H1 (cell line): Measurements from ENCODE around the gene WNT7A. TPM values are rescaled to one million over a fixed set of nuclear protein-coding genes. Genes with fewer than 3 reads are reported as not detected.
A peak's percentile ranks its signal among the peaks of the same experiment; 100 is the strongest.

Experiments used
- CTCF ChIA-PET: fragments of 300-600 bp; sonication (Branson Sonifier 250); formaldehyde crosslinking; loops from one replicate; lab custom pipeline; 2021; ENCODE audit not compliant: partially characterized antibody; lab: Charles Lee
- POLR2A ChIA-PET: fragments of 300-600 bp; sonication (Branson Sonifier 250); formaldehyde crosslinking; loops from one replicate; lab custom pipeline; 2021; ENCODE audit warnings: inconsistent platforms; ENCODE audit not compliant: partially characterized antibody; lab: Charles Lee
- DNase-seq, 2 experiments: peaks; one replicate each; pipeline versions ENCODE4 v3.0.0 to v3.0.0-alpha.2; 2010 to 2022; ENCODE audit warnings: low spot score in 2 of 2, low read depth in 1 of 2, mixed read lengths in 1 of 2
- FAIRE-seq: peaks from 2 replicates; lab custom pipeline; 2011; peaks lifted over from hg19 to GRCh38; lab: Jason Lieb, UNC
- H2AFZ ChIP-seq: 2 replicates; pipeline ENCODE4 v1.8.1; 2012; ENCODE audit warnings: low read length, inconsistent platforms
- H2AK5ac ChIP-seq: 2 replicates; pipeline ENCODE4 v1.6.1; 2013; ENCODE audit warnings: low read depth, low read length
- H2BK120ac ChIP-seq: replicated peaks from 2 replicates; pipeline ENCODE3; 2013; ENCODE audit warnings: low read depth, low read length, inconsistent platforms
- H2BK12ac ChIP-seq: 2 replicates; pipeline ENCODE4 v1.6.1; 2013; ENCODE audit warnings: low read depth, low read length
- H2BK15ac ChIP-seq: 2 replicates; pipeline ENCODE4 v1.6.1; 2013; ENCODE audit warnings: low read length
- H2BK20ac ChIP-seq: 2 replicates; pipeline ENCODE4 v1.6.1; 2013; ENCODE audit warnings: low read length
- H2BK5ac ChIP-seq: 2 replicates; pipeline ENCODE4 v1.6.1; 2013; ENCODE audit warnings: low read depth, low read length
- H3K14ac ChIP-seq: 2 replicates; pipeline ENCODE4 v1.6.1; 2013; ENCODE audit warnings: inconsistent platforms; ENCODE audit not compliant: insufficient read length
- H3K18ac ChIP-seq: 2 replicates; pipeline ENCODE4 v1.6.1; 2013; ENCODE audit warnings: low read length; ENCODE audit errors: extremely low read depth
- H3K23ac ChIP-seq: 2 replicates; pipeline ENCODE4 v1.6.1; 2013; ENCODE audit warnings: inconsistent platforms; ENCODE audit not compliant: insufficient read length
- H3K23me2 ChIP-seq: 2 replicates; pipeline ENCODE4 v1.6.1; 2013; ENCODE audit warnings: low read depth, low read length
- H3K27ac ChIP-seq: 2 replicates; pipeline ENCODE4 v1.6.1; 2011; ENCODE audit warnings: low read depth, low read length, inconsistent platforms
- H3K27me3 ChIP-seq, 4 experiments: replicated peaks in 1 of 4; 1 replicate in 1 of 4; 2 replicates in 3 of 4; pipeline versions ENCODE4 v1.6.1 to v1.8.1; 2011 to 2013; ENCODE audit warnings: low read length in 3 of 4, mild to moderate bottlenecking in 3 of 4, inconsistent platforms in 2 of 4, mixed read lengths in 2 of 4, moderate library complexity in 1 of 4; ENCODE audit not compliant: control insufficient read depth in 3 of 4, insufficient read depth in 3 of 4; ENCODE audit errors: extremely low read depth in 1 of 4
- H3K36me3 ChIP-seq, 4 experiments: 2 replicates each; pipeline versions ENCODE4 v1.6.1 to v1.8.1; 2011 to 2013; ENCODE audit warnings: mild to moderate bottlenecking in 4 of 4, low read length in 3 of 4, moderate library complexity in 2 of 4, control low read depth in 1 of 4, inconsistent platforms in 1 of 4; ENCODE audit not compliant: insufficient read depth in 4 of 4, control insufficient read depth in 2 of 4
- H3K4ac ChIP-seq: replicated peaks from 2 replicates; pipeline ENCODE3; 2013; ENCODE audit warnings: low read length, low read depth, mixed read lengths, inconsistent platforms; ENCODE audit not compliant: insufficient read length
- H3K4me1 ChIP-seq, 4 experiments: replicated peaks in 1 of 4; 1 replicate in 1 of 4; 2 replicates in 3 of 4; pipeline versions ENCODE4 v1.6.1 to v1.8.1; 2011 to 2013; ENCODE audit warnings: low read length in 3 of 4, inconsistent platforms in 2 of 4, mixed read lengths in 1 of 4; ENCODE audit not compliant: insufficient read depth in 4 of 4, control insufficient read depth in 3 of 4
- H3K4me2 ChIP-seq, 2 experiments: 2 replicates each; pipeline versions ENCODE4 v1.6.1 to v1.8.1; 2011 to 2013; ENCODE audit warnings: low read depth in 2 of 2, low read length in 2 of 2, control low read depth in 1 of 2, inconsistent platforms in 1 of 2, mild to moderate bottlenecking in 1 of 2; ENCODE audit not compliant: insufficient read depth in 1 of 2
- H3K4me3 ChIP-seq, 4 experiments: fragments of 200-600, 300-600 bp in 1 of 4; sonication (generic), shearing (Covaris generic), sonication (Bioruptor Twin) in 1 of 4; 2 replicates each; pipeline versions ENCODE4 v1.5.1 to v1.8.1; 2011 to 2016; ENCODE audit warnings: low read length in 4 of 4, low read depth in 3 of 4, control low read depth in 2 of 4, inconsistent platforms in 2 of 4, mild to moderate bottlenecking in 2 of 4, mixed read lengths in 1 of 4, moderate library complexity in 1 of 4; ENCODE audit not compliant: insufficient read depth in 2 of 4; ENCODE audit errors: extremely low read depth in 1 of 4
- H3K56ac ChIP-seq: replicated peaks from 2 replicates; pipeline ENCODE3; 2013; ENCODE audit warnings: low read depth, mild to moderate bottlenecking, mixed read lengths, low read length, inconsistent platforms; ENCODE audit not compliant: insufficient read length
- H3K79me1 ChIP-seq: 2 replicates; pipeline ENCODE4 v1.6.1; 2013; ENCODE audit warnings: low read depth, low read length, control low read depth
- H3K79me2 ChIP-seq, 2 experiments: 2 replicates each; pipeline versions ENCODE4 v1.6.1 to v1.8.1; 2012 to 2013; ENCODE audit warnings: low read length in 2 of 2, mild to moderate bottlenecking in 2 of 2, inconsistent platforms in 1 of 2; ENCODE audit not compliant: insufficient read depth in 2 of 2, control insufficient read depth in 1 of 2
- H3K9ac ChIP-seq, 4 experiments: replicated peaks in 1 of 4; 1 replicate in 1 of 4; 2 replicates in 3 of 4; pipeline versions ENCODE4 v1.6.1 to v1.8.1; 2011 to 2013; ENCODE audit warnings: low read depth in 3 of 4, low read length in 3 of 4, control low read depth in 2 of 4, mild to moderate bottlenecking in 2 of 4, moderate library complexity in 2 of 4, inconsistent platforms in 1 of 4; ENCODE audit errors: extremely low read depth in 1 of 4
- H3K9me3 ChIP-seq, 2 experiments: 2 replicates each; pipeline versions ENCODE4 v1.6.1 to v1.8.1; 2012 to 2013; ENCODE audit warnings: mild to moderate bottlenecking in 2 of 2, moderate library complexity in 2 of 2, control low read depth in 1 of 2, inconsistent platforms in 1 of 2, low read depth in 1 of 2, low read length in 1 of 2, mixed read lengths in 1 of 2; ENCODE audit not compliant: insufficient read depth in 2 of 2
- H4K20me1 ChIP-seq, 2 experiments: replicated peaks in 1 of 2; 2 replicates each; pipeline versions ENCODE3 to v1.8.1; 2011 to 2013; ENCODE audit warnings: inconsistent platforms in 2 of 2, low read length in 2 of 2, mild to moderate bottlenecking in 1 of 2; ENCODE audit not compliant: insufficient read depth in 2 of 2, control insufficient read depth in 1 of 2
- H4K5ac ChIP-seq: 2 replicates; pipeline ENCODE4 v1.6.1; 2013; ENCODE audit warnings: low read length, low read depth, mixed read lengths, inconsistent platforms; ENCODE audit not compliant: insufficient read length
- H4K8ac ChIP-seq: 2 replicates; pipeline ENCODE4 v1.8.0; 2013; ENCODE audit warnings: mild to moderate bottlenecking, moderate library complexity, low read length, inconsistent platforms; ENCODE audit not compliant: insufficient read depth; ENCODE audit errors: extremely low read depth
- H4K91ac ChIP-seq: replicated peaks from 2 replicates; pipeline ENCODE3; 2013; ENCODE audit warnings: low read length, mixed read lengths, inconsistent platforms; ENCODE audit not compliant: insufficient read length
- CBX5 ChIP-seq: fragments of 300-800, 300-1000 bp; sonication (generic); IDR thresholded peaks from 2 replicates; pipeline ENCODE4 v1.7.1; 2016; ENCODE audit warnings: antibody characterized with exemption, low read length, low read depth
- WGBS, 2 experiments: shearing (Covaris generic) in 1 of 2; methylation state at CpG; one replicate each; pipeline versions ENCODE4 v1.1.6 to v1.1.7; 2013 to 2015; ENCODE audit warnings: low lambda C conversion rate in 2 of 2, mixed read lengths in 2 of 2, inconsistent platforms in 1 of 2, low coverage in 1 of 2, missing lambda C conversion rate in 1 of 2; ENCODE audit not compliant: insufficient replicate concordance in 2 of 2, insufficient coverage in 1 of 2, insufficient read length in 1 of 2; ENCODE audit errors: extremely low coverage in 1 of 2, missing lambda C conversion rate in 1 of 2; 5-methylcytosine and 5-hydroxymethylcytosine counted together
- polyA plus RNA-seq, 7 experiments: library from polyadenylated mRNA; depleted of rRNA in 3 of 7; stranded (reverse) in 5 of 7; unstranded in 2 of 7; fragments of >200 nt in 5 of 7; fragments of 200-250 nt in 2 of 7; gene quantifications; 1 replicate in 5 of 7; 2 replicates in 1 of 7; 4 replicates in 1 of 7; pipeline versions ENCODE4 v1.2.1 to v1.2.3, GENCODE V29; 2011 to 2013; ENCODE audit warnings: missing spikeins in 2 of 7, mixed read lengths in 2 of 7
- total RNA-seq: library from RNA; stranded (reverse); fragmentation: NEBNext Ultra II Directional; extraction: Animal tissue kit (Norgen Biotek cat#: 25700); gene quantifications from 2 replicates; pipeline ENCODE4 v1.2.1, GENCODE V29; 2021

WNT7A gene
- total and polyA plus RNA-seq, 2 of the 8 experiments (the other 6 are each of a cell fraction or from before 2014, with no cell fraction given): 0.02 TPM; not detected in 1

DNA sequence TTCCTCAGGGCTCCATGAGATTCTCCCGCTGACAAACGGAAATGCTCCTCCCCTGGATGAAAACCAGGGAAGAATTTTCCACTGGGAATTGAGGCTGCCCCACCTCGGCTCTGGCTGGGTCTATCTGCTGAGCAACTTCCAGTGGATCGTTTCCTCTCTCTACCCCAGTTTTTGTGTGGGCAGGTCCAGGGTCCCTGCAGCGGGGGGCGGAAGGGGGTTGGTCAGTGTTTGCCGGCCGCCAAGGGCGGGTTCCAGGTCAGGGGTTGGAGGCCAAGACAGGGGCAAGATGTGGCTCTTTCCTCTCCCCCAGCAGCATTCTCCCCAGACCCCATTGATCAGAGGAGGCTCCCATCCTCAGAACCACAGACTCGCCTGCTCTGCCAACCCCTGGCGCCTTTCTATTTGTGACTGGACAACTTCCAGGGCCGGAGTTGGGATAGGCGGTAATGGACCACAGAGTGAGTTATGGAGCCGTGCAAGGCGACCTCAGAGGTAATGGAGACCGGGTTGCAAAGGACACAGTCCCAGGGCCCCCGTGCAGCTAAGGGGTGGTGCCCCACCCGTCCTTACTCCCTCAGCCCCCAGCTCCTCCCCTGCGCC is 92.2 kb downstream of the WNT7A start:
- no peak overlapping the region for H2AFZ ChIP-seq
- no peak overlapping the region for H3K18ac ChIP-seq
- no peak overlapping the region for H2AK5ac ChIP-seq
- H3K36me3 ChIP-seq: no peaks in the 10 kb centered on the region
- H3K23ac ChIP-seq: no peak overlapping the region
- H4K5ac ChIP-seq: no peak overlapping the region
- H3K27me3 ChIP-seq: peaks cover 0 to 2% (median 0%) of the 10 kb centered on the region in 4 experiments; a peak in 1 of 7 replicates
- H3K14ac ChIP-seq: no peak overlapping the region
- no peak overlapping the region for H2BK15ac ChIP-seq
- H3K79me1 ChIP-seq: no peaks in the 10 kb centered on the region
- H3K79me2 ChIP-seq: no peaks in the 10 kb centered on the region
- 83% methylated on average over 16 of the region's 19 CpGs; no CpG with 5 or more reads in 1 of the 2 experiments for WGBS, 2 experiments
- no peak overlapping the region for H3K4me2 ChIP-seq
- no peak overlapping the region for H4K91ac ChIP-seq
- no peaks in the 10 kb centered on the region for H3K23me2 ChIP-seq
- ChIA-PET CTCF (interaction anchor here (1.2 to 3.7 kb wide), 5 partner anchors 11 to 130 kb away, joined by 3 to 16 read pairs (median 5); partner anchors contain the start of gene WNT7A), POLR2A (no interaction called here)
- H2BK12ac ChIP-seq: no peak overlapping the region
- no peak overlapping the region for H2BK5ac ChIP-seq
- H3K56ac ChIP-seq: no peak overlapping the region
- no peak overlapping the region for H3K9ac ChIP-seq
- H4K8ac ChIP-seq: peak overlapping the region; percentile 25; the same call in 1 of the 2 replicates
- no peak overlapping the region for H3K4me3 ChIP-seq
- no peak overlapping the region for H2BK20ac ChIP-seq
- DNase-seq: no peak
- no peaks in the 10 kb centered on the region for H3K9me3 ChIP-seq
- peaks cover 0 to 16% (median 9%) of the 10 kb centered on the region in 4 experiments; a peak in 5 of 7 replicates for H3K4me1 ChIP-seq
- H3K4ac ChIP-seq: no peak overlapping the region
- FAIRE-seq: no peak
- no peak overlapping the region for H3K27ac ChIP-seq
- no peaks in the 10 kb centered on the region for H4K20me1 ChIP-seq
- H2BK120ac ChIP-seq: no peak overlapping the region
- no peak for TF ChIP-seq CBX5
